Measurements from ENCODE around the gene CRIP1. TPM values are rescaled to one million over a fixed set of nuclear protein-coding genes. Genes with fewer than 3 reads are reported as not detected.

Gene CRIP1
- total and polyA plus RNA-seq, 2 experiments from 2014 or later = 0.80 to 8.4 TPM

GRCh38 chr14:105534586-105534985 lies 47.9 kb downstream of the CRIP1 start (continued):
- no peak for TF ChIP-seq ETS1 (IDR thresholded peaks at IDR 0.05)
- TF ChIP-seq NANOG (IDR thresholded peaks at IDR 0.05; ENCODE audit: borderline replicate concordance) = no peak
- no peak for TF ChIP-seq ZNF331 (CRISPR knock-in tag; IDR thresholded peaks at IDR 0.05; ENCODE audit: low read depth)
- TF ChIP-seq CREB1 (CRISPR knock-in tag; IDR thresholded peaks at IDR 0.05; ENCODE audit: low read depth) = no peak

GRCh38 chr14:105536051-105536450 lies 49.4 kb downstream of the CRIP1 start:
- no peak overlapping the region for H3K4me2 ChIP-seq
- no peak for DNase-seq (ENCODE audit: low spot score)
- no peak for TF ChIP-seq NANOG (IDR thresholded peaks at IDR 0.05; ENCODE audit: borderline replicate concordance)
- TF ChIP-seq ZNF462 (CRISPR knock-in tag; IDR thresholded peaks at IDR 0.05) = no peak
- no peak for TF ChIP-seq EZH2 (IDR thresholded peaks at IDR 0.05; ENCODE audit: low read depth, unreplicated experiment)
- no peak for TF ChIP-seq ETS1 (IDR thresholded peaks at IDR 0.05)
- TF ChIP-seq ZNF331 (CRISPR knock-in tag; IDR thresholded peaks at IDR 0.05; ENCODE audit: low read depth) = no peak
- no peak for TF ChIP-seq CTCF (conservative IDR thresholded peaks at IDR 0.05; ENCODE audit: low read depth in 2 of 2)
- TF ChIP-seq JUNB (IDR thresholded peaks at IDR 0.05; ENCODE audit: unreplicated experiment) = no peak
- TF ChIP-seq CREB1 (CRISPR knock-in tag; IDR thresholded peaks at IDR 0.05; ENCODE audit: low read depth) = no peak
- TF ChIP-seq ZNF114 (CRISPR knock-in tag; IDR thresholded peaks at IDR 0.05) = no peak
- no peak for TF ChIP-seq REST (IDR thresholded peaks at IDR 0.05; ENCODE audit: unreplicated experiment)
- no peak for TF ChIP-seq STAT1 (IDR thresholded peaks at IDR 0.05; ENCODE audit: unreplicated experiment)

More at GRCh38 chr14:105536051-105536450, 49.4 kb downstream of the CRIP1 start:
- H3K4me3 ChIP-seq = no peak overlapping the region
- H3K4me1 ChIP-seq (ENCODE audit: insufficient read depth) = no peaks in the 10 kb centered on the region
- H3K27me3 Mint-ChIP-seq (ENCODE audit: insufficient read depth, low read depth, poor library complexity) = peaks cover 12% of the 10 kb centered on the region
- H3K4me3 Mint-ChIP-seq = no peak overlapping the region
- no peak for ATAC-seq
- H3K36me3 Mint-ChIP-seq (ENCODE audit: low read depth) = peaks cover 20% of the 10 kb centered on the region; the same call in 2 of the 3 replicates
- H3K27me3 ChIP-seq (ENCODE audit: insufficient read depth) = no peaks in the 10 kb centered on the region
- no peaks in the 10 kb centered on the region; the same call in 2 of the 3 replicates for H3K4me1 Mint-ChIP-seq
- H3K27ac ChIP-seq (ENCODE audit: low read depth) = no peak overlapping the region
- H3K9me3 Mint-ChIP-seq = peaks cover 67% of the 10 kb centered on the region
- H3K79me2 ChIP-seq (replicated peaks; ENCODE audit: insufficient read depth) = no peaks in the 10 kb centered on the region
- H3K27ac Mint-ChIP-seq = no peak overlapping the region
- H4K20me1 ChIP-seq (replicated peaks; ENCODE audit: insufficient read depth) = no peaks in the 10 kb centered on the region
- H2AFZ ChIP-seq = no peak overlapping the region
- H3K9me2 ChIP-seq (ENCODE audit: insufficient read depth) = no peaks in the 10 kb centered on the region
- no peaks in the 10 kb centered on the region for H3K36me3 ChIP-seq (ENCODE audit: insufficient read depth)
- no peaks in the 10 kb centered on the region for H3F3A ChIP-seq (replicated peaks; ENCODE audit: low read depth)

Data from GM23338 (cell line).